Ishikawa (cell line): ENCODE data around the gene COX18.
A peak's percentile ranks its signal among the peaks of the same experiment; 100 is the strongest.

ENCODE experiments used
- CEBPB ChIP-seq: IDR thresholded peaks from 2 replicates; pipeline ENCODE4 v1.6.1; 2012
- CREB1 ChIP-seq: IDR thresholded peaks from 2 replicates; pipeline ENCODE4 v1.6.1; 2012; ENCODE audit warnings: low read depth
- EGR1 ChIP-seq: IDR thresholded peaks from 2 replicates; pipeline ENCODE4 v1.6.1; 2012
- EP300 ChIP-seq: IDR thresholded peaks from 2 replicates; pipeline ENCODE4 v1.6.1; 2012; ENCODE audit warnings: borderline replicate concordance
- FOXM1 ChIP-seq: IDR thresholded peaks from 2 replicates; pipeline ENCODE4 v1.6.1; 2012; ENCODE audit warnings: low read depth, borderline replicate concordance
- MAX ChIP-seq: IDR thresholded peaks from 2 replicates; pipeline ENCODE4 v1.6.1; 2012
- NFIC ChIP-seq: IDR thresholded peaks from 2 replicates; pipeline ENCODE4 v1.6.1; 2012
- RAD21 ChIP-seq: IDR thresholded peaks from 2 replicates; pipeline ENCODE4 v1.6.1; 2012; ENCODE audit warnings: low read depth
- REST ChIP-seq: IDR thresholded peaks from 2 replicates; pipeline ENCODE4 v1.6.1; 2012; ENCODE audit warnings: low read depth, mild to moderate bottlenecking
- TCF12 ChIP-seq: IDR thresholded peaks from 2 replicates; pipeline ENCODE4 v1.6.1; 2012; ENCODE audit warnings: low read depth
- TEAD4 ChIP-seq: IDR thresholded peaks from 2 replicates; pipeline ENCODE4 v1.6.1; 2012
- USF1 ChIP-seq: IDR thresholded peaks from 2 replicates; pipeline ENCODE4 v1.6.1; 2012
- YY1 ChIP-seq: IDR thresholded peaks from 2 replicates; pipeline ENCODE4 v1.6.1; 2012; ENCODE audit warnings: low read depth
- ZBTB7A ChIP-seq: IDR thresholded peaks from 2 replicates; pipeline ENCODE4 v1.6.1; 2012; ENCODE audit warnings: low read depth

Gene COX18

GRCh38 chr4:73021634-73022033, 47.9 kb downstream of the COX18 start:
- TF ChIP-seq YY1 (no peak), RAD21 (peak; percentile 70)

GRCh38 chr4:73019462-73020047, 50.0 kb downstream of the COX18 start:
- TF ChIP-seq USF1, result no peak
- peak; percentile 67 for TF ChIP-seq RAD21
- TF ChIP-seq NFIC, result no peak
- TF ChIP-seq FOXM1, result no peak
- no peak for TF ChIP-seq EP300

GRCh38 chr4:73018595-73018994, 50.9 kb downstream of the COX18 start:
- no peak for TF ChIP-seq MAX
- TF ChIP-seq ZBTB7A, result no peak
- TF ChIP-seq YY1, result no peak
- no peak for TF ChIP-seq CEBPB

GRCh38 chr4:73013310-73013709, 56.2 kb downstream of the COX18 start:
- TF ChIP-seq TEAD4, result no peak

GRCh38 chr4:73012673-73013072, 56.8 kb downstream of the COX18 start:
- TF ChIP-seq NFIC, result no peak
- TF ChIP-seq RAD21, result no peak

- TF ChIP-seq ZBTB7A, result no peak
- no peak for TF ChIP-seq YY1
- no peak for TF ChIP-seq TEAD4
- no peak for TF ChIP-seq CEBPB
- TF ChIP-seq CREB1, result no peak
- TF ChIP-seq RAD21, result no peak
Observed at GRCh38 chr4:73011629-73011985, 57.9 kb downstream of the COX18 start.

- TF ChIP-seq CREB1 (no peak), USF1 (no peak), EGR1 (no peak), TEAD4 (no peak), EP300 (no peak), TCF12 (no peak), CEBPB (no peak), ZBTB7A (no peak), FOXM1 (no peak), NFIC (no peak), MAX (no peak), RAD21 (no peak), YY1 (no peak), REST (no peak)
Observed at GRCh38 chr4:73010789-73011628, 58.5 kb downstream of the COX18 start.

GRCh38 chr4:73007526-73008100, 61.9 kb downstream of the COX18 start:
- TF ChIP-seq YY1, result no peak
- no peak for TF ChIP-seq TEAD4
- TF ChIP-seq MAX, result no peak
- TF ChIP-seq ZBTB7A, result no peak
- TF ChIP-seq FOXM1, result no peak
- TF ChIP-seq RAD21, result no peak
